Measurements from ENCODE around the gene BAZ1B. TPM values are rescaled to one million over a fixed set of nuclear protein-coding genes. Genes with fewer than 3 reads are reported as not detected.
A peak's percentile ranks its signal among the peaks of the same experiment; 100 is the strongest.

The BAZ1B gene
- total and polyA plus RNA-seq, 5 donors from 2014 or later = 13.0 to 61.8 (median 13.9) TPM

DNA sequence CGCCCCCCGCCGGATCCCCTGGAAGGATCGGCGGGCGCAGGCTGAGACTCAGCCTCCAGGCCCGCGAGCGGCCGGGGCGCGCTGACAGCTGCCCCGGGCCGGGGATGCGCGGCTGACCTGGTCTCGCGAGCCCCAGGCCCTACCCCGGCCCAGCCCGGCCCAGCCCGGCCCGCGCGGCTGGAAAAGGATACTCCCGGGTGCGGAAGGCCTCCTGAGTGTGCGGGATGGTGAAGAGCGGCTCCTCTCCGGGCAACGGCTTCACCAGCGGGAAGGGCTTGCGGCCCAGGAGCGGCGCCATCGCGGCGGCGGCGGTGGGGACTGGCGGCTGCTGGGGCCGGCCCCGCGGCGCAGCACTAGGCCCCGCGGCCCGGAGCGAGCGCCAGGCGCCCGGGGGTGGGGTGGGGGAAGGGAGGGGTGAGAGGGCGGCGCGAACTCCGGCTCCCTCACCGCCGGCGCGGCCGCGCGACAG lies 423 bp downstream of the BAZ1B start:
- peaks cover 8% of the 10 kb centered on the region for H3K36me3 ChIP-seq (ENCODE audit: control insufficient read depth, insufficient read depth, low read length)
- H3K9me3 ChIP-seq (ENCODE audit: control insufficient read depth in 2 of 2, low read length in 2 of 2) = no peaks in the 10 kb centered on the region
- H3K4me3 ChIP-seq (ENCODE audit: low read depth, low read length) = no peak overlapping the region
- H3K4me1 Mint-ChIP-seq = peaks cover 27 to 74% (median 51%) of the 10 kb centered on the region in 4 donors
- no peaks in the 10 kb centered on the region for H3K9me3 Mint-ChIP-seq
- ATAC-seq (ENCODE audit: low read depth in 2 of 2) (peak; percentile 22 to 23), DNase-seq (no peak)
- peak overlapping the region in 2 of 3 donors; percentile 99 to 100 for H3K27ac Mint-ChIP-seq
- peaks cover 4% of the 10 kb centered on the region for H3K27me3 Mint-ChIP-seq
- H3K36me3 Mint-ChIP-seq = peaks cover 10% of the 10 kb centered on the region
- peaks cover 59% of the 10 kb centered on the region for H3K4me1 ChIP-seq (ENCODE audit: control insufficient read depth, insufficient read depth, low read length, poor library complexity, severe bottlenecking)
- H3K27ac ChIP-seq (ENCODE audit: insufficient read depth, low read length, poor library complexity, severe bottlenecking) = peak overlapping the region; percentile 94
- H3K4me3 Mint-ChIP-seq = peak overlapping the region in 3 of 4 donors; percentile 90 to 98 (median 96)
- H3K27me3 ChIP-seq (ENCODE audit: control insufficient read depth, insufficient read depth, low read length) = no peaks in the 10 kb centered on the region

DNA sequence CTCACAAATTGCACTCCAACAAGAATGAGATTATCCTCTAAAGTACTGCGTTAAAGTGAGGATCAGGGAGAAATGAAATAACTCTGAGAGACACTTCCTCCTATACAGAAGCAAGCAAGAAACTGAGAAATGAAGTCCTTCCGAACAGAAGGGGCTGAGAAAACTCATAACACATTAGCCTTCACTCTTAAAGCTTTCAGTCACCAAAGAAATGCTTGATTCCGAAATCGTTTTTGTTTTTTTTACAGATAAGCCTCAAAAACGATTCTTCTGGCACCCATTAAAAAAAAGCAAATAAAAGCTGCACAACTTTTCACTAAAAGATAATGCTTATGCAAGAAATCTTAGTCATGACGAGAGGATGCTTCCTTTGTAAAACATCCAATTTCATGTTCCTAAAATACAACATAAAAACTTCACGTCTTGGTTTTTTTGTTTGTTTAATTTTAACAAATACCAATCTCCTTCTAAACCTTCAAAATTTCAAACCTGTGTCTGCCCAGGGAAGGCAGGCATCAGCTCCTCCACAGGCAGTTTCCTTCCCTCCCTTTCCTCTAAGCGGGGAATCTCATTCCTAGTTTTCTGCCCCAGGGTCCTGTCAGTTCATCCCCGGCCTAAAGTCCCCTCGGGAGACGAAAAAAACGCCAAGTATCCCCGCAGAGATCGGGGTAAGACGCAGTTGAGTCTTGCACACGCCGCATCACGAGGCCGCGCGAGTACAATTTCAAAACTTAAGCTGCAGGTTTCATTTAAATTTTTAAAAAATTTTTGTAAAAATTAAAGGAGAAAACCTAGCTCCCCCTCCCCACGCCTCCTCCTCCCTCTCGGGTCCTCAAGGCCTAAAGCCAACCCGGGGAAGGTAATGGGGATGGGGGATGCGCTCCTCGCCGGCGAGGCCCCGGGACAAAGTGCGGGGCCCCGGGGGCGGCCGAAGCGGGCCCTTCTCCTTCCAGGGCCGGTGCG lies 1.1 kb downstream of the BAZ1B start:
- H3K9me3 Mint-ChIP-seq = no peaks in the 10 kb centered on the region
- H3K36me3 Mint-ChIP-seq = peaks cover 10% of the 10 kb centered on the region
- ATAC-seq (ENCODE audit: low read depth in 2 of 2) = no peak
- Histone ChIP-seq H3K36me3 (ENCODE audit: control insufficient read depth, insufficient read depth, low read length) (peaks cover 14% of the 10 kb centered on the region), H3K4me1 (ENCODE audit: control insufficient read depth, insufficient read depth, low read length, poor library complexity, severe bottlenecking) (peaks cover 57% of the 10 kb centered on the region), H3K27me3 (ENCODE audit: control insufficient read depth, insufficient read depth, low read length) (no peaks in the 10 kb centered on the region), H3K27ac (ENCODE audit: insufficient read depth, low read length, poor library complexity, severe bottlenecking) (peak overlapping the region; percentile 94), H3K4me3 (ENCODE audit: low read depth, low read length) (peak overlapping the region; percentile 86), H3K9me3 (ENCODE audit: control insufficient read depth in 2 of 2, low read length in 2 of 2) (no peaks in the 10 kb centered on the region)
- H3K4me3 Mint-ChIP-seq = peak overlapping the region; percentile 96 to 99 (median 98)
- H3K27ac Mint-ChIP-seq = peak overlapping the region; percentile 91 to 94 (median 93)
- peaks cover 27 to 72% (median 51%) of the 10 kb centered on the region in 4 donors for H3K4me1 Mint-ChIP-seq
- peaks cover 4% of the 10 kb centered on the region for H3K27me3 Mint-ChIP-seq
- peak in 2 of 3 donors; percentile 8 to 30 for DNase-seq

DNA sequence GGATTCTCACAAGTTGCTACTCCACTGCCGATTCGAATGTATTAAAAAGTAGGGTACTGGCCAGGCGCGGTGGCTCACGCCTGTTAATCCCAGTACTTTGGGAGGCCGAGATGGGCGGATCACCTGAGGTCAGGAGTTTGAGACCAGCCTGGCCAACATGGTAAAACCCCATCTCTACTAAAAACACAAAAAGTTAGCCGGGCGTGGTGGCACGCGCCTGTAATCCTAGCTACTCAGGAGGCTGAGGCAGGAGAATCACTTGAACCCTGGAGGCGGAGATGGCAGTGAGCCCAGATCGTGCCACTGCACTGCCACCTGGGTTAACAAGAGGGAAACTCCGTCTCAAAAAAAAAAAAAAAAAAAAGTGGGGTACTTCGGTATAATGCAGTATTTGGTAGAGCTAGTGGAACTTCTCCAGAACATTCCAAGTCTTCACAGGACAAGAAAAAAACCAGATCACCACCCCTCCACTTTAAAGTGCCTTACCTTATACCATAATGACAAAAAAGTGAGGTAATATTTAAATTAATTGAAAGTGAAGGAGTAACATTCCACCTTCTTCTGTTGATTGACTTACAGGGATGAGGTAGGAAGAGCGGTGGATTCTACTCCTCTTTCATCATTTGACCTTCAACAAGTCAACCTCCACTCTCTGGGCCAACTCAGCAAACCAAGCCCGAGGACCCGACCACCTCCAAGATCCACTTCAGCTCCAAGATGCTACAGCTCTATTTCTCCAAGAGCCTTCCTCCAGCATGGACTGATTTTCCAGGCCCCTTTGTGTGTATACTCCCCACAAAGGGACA lies 2.0 kb downstream of the BAZ1B start:
- H3K36me3 ChIP-seq (ENCODE audit: control insufficient read depth, insufficient read depth, low read length) = peaks cover 19% of the 10 kb centered on the region
- peak overlapping the region; percentile 91 to 94 (median 93) for H3K27ac Mint-ChIP-seq
- H3K4me1 Mint-ChIP-seq = peaks cover 29 to 65% (median 47%) of the 10 kb centered on the region in 4 donors
- DNase-seq (peak in 2 of 3 donors; percentile 17 to 50), ATAC-seq (ENCODE audit: low read depth in 2 of 2) (no peak)
- peak overlapping the region; percentile 96 to 99 (median 98) for H3K4me3 Mint-ChIP-seq
- peak overlapping the region; percentile 94 for H3K27ac ChIP-seq (ENCODE audit: insufficient read depth, low read length, poor library complexity, severe bottlenecking)
- H3K4me3 ChIP-seq (ENCODE audit: low read depth, low read length) = peak overlapping the region; percentile 86
- no peaks in the 10 kb centered on the region for H3K9me3 ChIP-seq (ENCODE audit: control insufficient read depth in 2 of 2, low read length in 2 of 2)
- H3K27me3 ChIP-seq (ENCODE audit: control insufficient read depth, insufficient read depth, low read length) = no peaks in the 10 kb centered on the region
- H3K27me3 Mint-ChIP-seq = peaks cover 4% of the 10 kb centered on the region
- no peaks in the 10 kb centered on the region for H3K9me3 Mint-ChIP-seq
- peaks cover 52% of the 10 kb centered on the region for H3K4me1 ChIP-seq (ENCODE audit: control insufficient read depth, insufficient read depth, low read length, poor library complexity, severe bottlenecking)
- peaks cover 11% of the 10 kb centered on the region for H3K36me3 Mint-ChIP-seq

DNA sequence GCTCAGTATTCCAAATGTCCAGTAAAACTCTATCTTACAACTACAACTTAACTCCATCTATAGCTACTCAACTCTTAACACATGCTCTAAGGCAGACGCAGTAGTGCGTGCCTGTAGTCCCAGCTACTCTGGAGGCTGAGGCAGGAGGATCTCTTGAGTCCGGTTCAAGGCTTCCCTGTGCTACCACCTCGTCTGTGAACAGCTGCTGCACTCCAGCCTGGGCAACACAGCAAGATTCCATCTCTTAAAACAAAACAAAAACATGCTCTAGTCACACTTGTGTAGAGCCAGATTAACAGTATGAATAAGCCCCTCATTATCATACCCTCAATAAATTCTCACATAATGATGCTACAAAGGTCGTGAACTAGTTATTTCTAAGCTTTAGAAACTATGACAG lies 3.6 kb downstream of the BAZ1B start:
- Mint-ChIP-seq H3K36me3 (peaks cover 18% of the 10 kb centered on the region), H3K4me1 (peaks cover 34 to 64% (median 48%) of the 10 kb centered on the region in 4 donors)

DNA sequence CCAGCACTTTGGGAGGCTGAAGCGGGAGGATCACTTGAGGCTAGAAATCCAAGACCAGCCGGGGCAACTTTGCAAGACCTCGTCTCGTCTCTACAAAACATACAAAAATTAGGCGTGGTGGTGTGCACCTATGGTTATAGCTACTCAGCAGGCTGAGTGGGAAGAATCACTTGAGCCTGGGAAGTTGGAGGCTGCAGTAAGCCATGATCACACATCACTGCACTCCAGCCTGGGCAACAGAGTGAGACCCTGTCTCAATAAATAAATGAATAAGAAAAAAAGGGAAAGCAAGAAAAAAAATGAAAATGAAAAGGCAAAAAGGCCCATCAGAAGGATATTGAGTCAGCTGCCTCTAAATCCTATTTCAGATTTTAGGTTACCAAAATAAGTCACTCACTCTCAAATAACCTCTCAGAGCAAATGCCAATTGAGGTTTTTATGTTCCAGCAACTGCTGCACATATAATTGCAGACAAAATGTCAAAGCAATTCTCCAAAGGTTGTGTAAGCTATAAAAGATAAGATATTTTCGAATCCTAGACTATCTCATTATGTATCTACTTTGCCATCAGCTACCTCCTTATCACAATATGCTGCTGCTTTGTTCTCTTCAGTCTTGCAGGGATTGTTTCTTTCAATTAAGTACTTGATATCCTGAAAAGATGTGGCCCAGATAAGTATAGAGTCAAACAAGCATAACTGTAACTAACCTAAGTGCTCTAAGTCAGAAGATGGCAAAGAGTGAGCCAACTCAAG lies 4.7 kb downstream of the BAZ1B start:
- Mint-ChIP-seq H3K4me1 (peaks cover 38 to 66% (median 52%) of the 10 kb centered on the region in 4 donors), H3K9me3 (peaks cover 0 to 1% (median 0%) of the 10 kb centered on the region in 7 donors), H3K27me3 (peaks cover 4% of the 10 kb centered on the region), H3K27ac (peak overlapping the region; percentile 16 to 79 (median 48)), H3K4me3 (peak overlapping the region; percentile 5 to 80 (median 58)), H3K36me3 (peaks cover 21% of the 10 kb centered on the region)
- Histone ChIP-seq H3K4me1 (ENCODE audit: control insufficient read depth, insufficient read depth, low read length, poor library complexity, severe bottlenecking) (peaks cover 53% of the 10 kb centered on the region), H3K4me3 (ENCODE audit: low read depth, low read length) (peak overlapping the region; percentile 3), H3K27ac (ENCODE audit: insufficient read depth, low read length, poor library complexity, severe bottlenecking) (peak overlapping the region; percentile 15), H3K9me3 (ENCODE audit: control insufficient read depth in 2 of 2, low read length in 2 of 2) (no peaks in the 10 kb centered on the region), H3K27me3 (ENCODE audit: control insufficient read depth, insufficient read depth, low read length) (no peaks in the 10 kb centered on the region), H3K36me3 (ENCODE audit: control insufficient read depth, insufficient read depth, low read length) (peaks cover 34% of the 10 kb centered on the region)
- no peak for ATAC-seq (ENCODE audit: low read depth in 2 of 2)
- DNase-seq = no peak

More for the DNA sequence above, 3.6 kb downstream of the BAZ1B start:
- peaks cover 29% of the 10 kb centered on the region for H3K36me3 ChIP-seq (ENCODE audit: control insufficient read depth, insufficient read depth, low read length)
- H3K9me3 ChIP-seq (ENCODE audit: control insufficient read depth in 2 of 2, low read length in 2 of 2) = no peaks in the 10 kb centered on the region
- H3K27ac ChIP-seq (ENCODE audit: insufficient read depth, low read length, poor library complexity, severe bottlenecking) = peak overlapping the region; percentile 38
- H3K4me1 ChIP-seq (ENCODE audit: control insufficient read depth, insufficient read depth, low read length, poor library complexity, severe bottlenecking) = peaks cover 49% of the 10 kb centered on the region
- Mint-ChIP-seq H3K9me3 (no peaks in the 10 kb centered on the region), H3K4me3 (peak overlapping the region; percentile 96 to 99 (median 98)), H3K27me3 (peaks cover 4% of the 10 kb centered on the region), H3K27ac (peak overlapping the region in 2 of 3 donors; percentile 1 to 93)
- H3K4me3 ChIP-seq (ENCODE audit: low read depth, low read length) = peak overlapping the region; percentile 86
- ATAC-seq (ENCODE audit: low read depth in 2 of 2) (no peak), DNase-seq (no peak)
- H3K27me3 ChIP-seq (ENCODE audit: control insufficient read depth, insufficient read depth, low read length) = no peaks in the 10 kb centered on the region

DNA sequence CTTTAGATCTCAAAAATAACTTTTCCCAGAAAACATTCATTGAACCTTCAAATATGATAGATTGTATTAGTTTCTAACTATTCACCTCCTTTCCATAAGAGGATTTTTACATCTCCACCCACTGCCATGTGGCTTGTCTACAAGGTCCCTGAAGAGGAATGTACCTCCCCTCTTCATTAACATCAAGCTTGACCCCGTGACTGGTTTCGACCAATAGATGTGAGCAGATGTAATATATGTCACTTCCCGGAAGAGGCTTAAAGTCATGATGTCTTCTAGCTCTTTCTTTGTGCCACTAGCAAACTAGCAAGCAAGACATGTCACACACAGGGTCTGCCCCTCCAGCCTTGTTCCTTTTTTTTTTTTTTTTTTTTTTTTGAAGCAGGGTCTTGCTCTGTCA lies 6.9 kb downstream of the BAZ1B start:
- Mint-ChIP-seq H3K9me3 (peaks cover 0 to 1% (median 0%) of the 10 kb centered on the region in 7 donors), H3K36me3 (peaks cover 26% of the 10 kb centered on the region), H3K4me3 (no peak overlapping the region), H3K27me3 (no peaks in the 10 kb centered on the region), H3K4me1 (peaks cover 28 to 63% (median 51%) of the 10 kb centered on the region in 4 donors), H3K27ac (peak overlapping the region in 1 of 3 donors; percentile 79)
- ATAC-seq (ENCODE audit: low read depth in 2 of 2) = no peak
- H3K27ac ChIP-seq (ENCODE audit: insufficient read depth, low read length, poor library complexity, severe bottlenecking) = no peak overlapping the region
- H3K27me3 ChIP-seq (ENCODE audit: control insufficient read depth, insufficient read depth, low read length) = no peaks in the 10 kb centered on the region
- no peaks in the 10 kb centered on the region for H3K9me3 ChIP-seq (ENCODE audit: control insufficient read depth in 2 of 2, low read length in 2 of 2)
- peaks cover 42% of the 10 kb centered on the region for H3K4me1 ChIP-seq (ENCODE audit: control insufficient read depth, insufficient read depth, low read length, poor library complexity, severe bottlenecking)
- H3K4me3 ChIP-seq (ENCODE audit: low read depth, low read length) = no peak overlapping the region
- H3K36me3 ChIP-seq (ENCODE audit: control insufficient read depth, insufficient read depth, low read length) = peaks cover 42% of the 10 kb centered on the region
- DNase-seq = peak in 1 of 3 donors; percentile 33

Data from CD4-positive, CD25-positive, alpha-beta regulatory T cell (primary cell).